Spleen (tissue), 7 donors: Measurements from ENCODE around the gene PPP1R12B.
A peak's percentile ranks its signal among the peaks of the same experiment; 100 is the strongest.

Experiments
- POLR2A ChIP-seq, 3 donors: fragments of 450-650 bp; IDR thresholded peaks; one replicate each; pipeline ENCODE4 v1.5.1; 2017; ENCODE audit warnings: antibody characterized with exemption in 3 of 3, mild to moderate bottlenecking in 1 of 3
- POLR2AphosphoS5 ChIP-seq, 3 donors: sonication (generic); formaldehyde crosslinking; IDR thresholded peaks; one replicate each; pipeline ENCODE4 v1.5.1; 2017; ENCODE audit warnings: antibody characterized with exemption in 3 of 3
- TF ChIP-seq, protein P1 (sequence below), 11 experiments: fragments of 200-600 bp in 7 of 11; fragments of 450-650 bp in 4 of 11; sonication (generic) in 4 of 11; IDR thresholded peaks in 8 of 11; conservative IDR thresholded peaks in 3 of 11; 1 replicate in 7 of 11; 2 replicates in 4 of 11; pipeline versions ENCODE4 v1.4.0 to v1.8.0; 2016 to 2021; ENCODE audit warnings: antibody characterized with exemption in 11 of 11, inconsistent platforms in 4 of 11, mild to moderate bottlenecking in 1 of 11
- donor health status: DM: no; HTN: no; CAD: no; lungs with moderate emphysema.
- donor health status: DM: no; HTN: no; CAD: no.
- donor health status: DM: no; HTN: no; CAD: no.

DNA sequence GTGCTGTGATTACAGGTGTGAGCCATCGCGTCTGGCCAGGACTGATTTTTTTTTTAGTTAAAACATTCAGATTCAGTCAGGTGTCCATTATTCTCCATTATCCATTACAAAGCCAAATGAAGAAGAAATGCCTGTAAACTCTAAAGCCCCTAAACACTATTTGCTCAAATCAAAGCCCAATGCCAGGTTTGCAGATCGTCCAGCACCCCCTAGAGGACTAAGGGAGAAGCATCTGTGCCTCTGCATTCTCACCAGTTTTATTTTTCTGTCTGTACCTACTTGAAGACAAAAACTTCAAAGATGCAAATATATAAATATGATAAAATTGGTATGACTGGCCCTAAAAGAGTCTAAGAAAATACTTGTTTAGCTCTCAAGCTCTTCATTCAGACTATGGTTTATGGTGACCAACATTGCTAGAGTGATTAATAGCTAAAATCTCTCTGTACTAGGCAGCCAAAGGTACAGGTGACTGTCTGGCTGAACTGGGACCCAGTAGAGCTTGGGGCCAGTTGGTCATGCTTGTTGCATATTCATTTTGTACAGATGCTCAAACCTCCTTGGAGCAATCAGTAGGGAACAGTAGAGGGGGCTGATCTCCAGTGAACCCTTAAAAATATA lies 223.3 kb downstream of the PPP1R12B start:
- TF ChIP-seq, protein P1, sequence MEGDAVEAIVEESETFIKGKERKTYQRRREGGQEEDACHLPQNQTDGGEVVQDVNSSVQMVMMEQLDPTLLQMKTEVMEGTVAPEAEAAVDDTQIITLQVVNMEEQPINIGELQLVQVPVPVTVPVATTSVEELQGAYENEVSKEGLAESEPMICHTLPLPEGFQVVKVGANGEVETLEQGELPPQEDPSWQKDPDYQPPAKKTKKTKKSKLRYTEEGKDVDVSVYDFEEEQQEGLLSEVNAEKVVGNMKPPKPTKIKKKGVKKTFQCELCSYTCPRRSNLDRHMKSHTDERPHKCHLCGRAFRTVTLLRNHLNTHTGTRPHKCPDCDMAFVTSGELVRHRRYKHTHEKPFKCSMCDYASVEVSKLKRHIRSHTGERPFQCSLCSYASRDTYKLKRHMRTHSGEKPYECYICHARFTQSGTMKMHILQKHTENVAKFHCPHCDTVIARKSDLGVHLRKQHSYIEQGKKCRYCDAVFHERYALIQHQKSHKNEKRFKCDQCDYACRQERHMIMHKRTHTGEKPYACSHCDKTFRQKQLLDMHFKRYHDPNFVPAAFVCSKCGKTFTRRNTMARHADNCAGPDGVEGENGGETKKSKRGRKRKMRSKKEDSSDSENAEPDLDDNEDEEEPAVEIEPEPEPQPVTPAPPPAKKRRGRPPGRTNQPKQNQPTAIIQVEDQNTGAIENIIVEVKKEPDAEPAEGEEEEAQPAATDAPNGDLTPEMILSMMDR (IDR thresholded peaks at IDR 0.05 in 8 of 11, conservative IDR thresholded peaks at IDR 0.05 in 3 of 11) = peak; percentile 38 to 83 (median 69)
- TF ChIP-seq POLR2A (IDR thresholded peaks at IDR 0.05) (no peak), POLR2AphosphoS5 (IDR thresholded peaks at IDR 0.05) (no peak)
